HepG2 (cell line): ENCODE results near the gene IL1RL2. TPM values are rescaled to one million over a fixed set of nuclear protein-coding genes. Genes with fewer than 3 reads are reported as not detected.

Experiments used
- ATAC-seq: fragments of 200-7000 bp; cut with Tn5 transposase; 3 replicates; pipeline ENCODE4 v1.9.1; 2020; ENCODE audit warnings: mild to moderate bottlenecking, moderate library complexity
- BruUV-seq: library from RNA; stranded (reverse); fragments of 400-500 nt; replicated peaks from 2 replicates; lab custom pipeline; 2021; lab: Mats Ljungman, UMichigan
- CTCF ChIA-PET: fragments of 300-600 bp; formaldehyde crosslinking; extraction: SDS; loops from one replicate; lab custom pipeline; 2021; ENCODE audit warnings: low total read pairs, inconsistent platforms, low intra/inter-chr PET ratio; lab: Yijun Ruan, JAX
- POLR2A ChIA-PET: fragments of 350-600 bp; sonication (Branson Sonifier 250); formaldehyde crosslinking; loops from one replicate; lab custom pipeline; 2020; ENCODE audit warnings: antibody characterized with exemption, inconsistent platforms; lab: Yijun Ruan, JAX
- DNase-seq: peaks from one replicate; pipeline ENCODE4 v3.0.0-alpha.2; 2015; ENCODE audit warnings: low spot score
- FAIRE-seq: peaks from 3 replicates; lab custom pipeline; 2011; peaks lifted over from hg19 to GRCh38; lab: Jason Lieb, UNC
- H2AFZ ChIP-seq: one replicate; pipeline ENCODE4 v1.6.1; 2011; ENCODE audit warnings: low read length, inconsistent platforms
- H3K27ac ChIP-seq: fragments of 300-600 bp; 3 replicates; pipeline ENCODE4 v1.8.0; 2011; ENCODE audit warnings: mixed run types, mild to moderate bottlenecking, mixed read lengths, low read length, inconsistent platforms; ENCODE audit not compliant: insufficient read depth; ENCODE audit errors: extremely low read length
- H3K27me3 ChIP-seq, 2 experiments: fragments of 200-600 bp in 1 of 2; 2 replicates in 1 of 2; 3 replicates in 1 of 2; pipeline versions ENCODE4 v1.6.0 to v1.8.0; 2011; ENCODE audit warnings: low read length in 2 of 2, mild to moderate bottlenecking in 2 of 2, moderate library complexity in 2 of 2, inconsistent platforms in 1 of 2; ENCODE audit not compliant: insufficient read depth in 2 of 2, control insufficient read depth in 1 of 2
- H3K36me3 ChIP-seq, 2 experiments: fragments of 200-600 bp in 1 of 2; replicated peaks in 1 of 2; 2 replicates in 1 of 2; 3 replicates in 1 of 2; pipeline versions ENCODE4 v1.5.1 to v1.8.0; 2011; ENCODE audit warnings: low read length in 2 of 2, inconsistent platforms in 1 of 2; ENCODE audit not compliant: insufficient read depth in 2 of 2, control insufficient read depth in 1 of 2
- H3K4me1 ChIP-seq: 2 replicates; pipeline ENCODE4 v1.5.1; 2012; ENCODE audit warnings: low read length, inconsistent platforms; ENCODE audit not compliant: insufficient read depth
- H3K4me2 ChIP-seq: 2 replicates; pipeline ENCODE4 v1.6.0; 2011; ENCODE audit warnings: low read depth, low read length, inconsistent platforms
- H3K4me3 ChIP-seq, 3 experiments: fragments of 200-600 bp in 1 of 3; sonication (generic), shearing (Covaris generic) in 1 of 3; replicated peaks in 1 of 3; 2 replicates each; pipeline ENCODE4 v1.5.1; 2011 to 2016; ENCODE audit warnings: low read length in 3 of 3, inconsistent platforms in 2 of 3, low read depth in 2 of 3, mild to moderate bottlenecking in 2 of 3, control low read depth in 1 of 3, mixed read lengths in 1 of 3; ENCODE audit not compliant: insufficient read depth in 1 of 3
- H3K79me2 ChIP-seq: one replicate; pipeline ENCODE4 v1.6.1; 2011; ENCODE audit warnings: low read length, inconsistent platforms; ENCODE audit not compliant: insufficient read depth
- H3K9ac ChIP-seq: 2 replicates; pipeline ENCODE4 v1.6.0; 2011; ENCODE audit warnings: mild to moderate bottlenecking, low read depth, low read length, inconsistent platforms; ENCODE audit not compliant: insufficient read depth
- H3K9me3 ChIP-seq: 2 replicates; pipeline ENCODE4 v1.5.1; 2012; ENCODE audit warnings: mild to moderate bottlenecking, low read length
- H4K20me1 ChIP-seq: 2 replicates; pipeline ENCODE4 v1.6.0; 2011; ENCODE audit warnings: inconsistent platforms, mild to moderate bottlenecking, low read length, moderate library complexity; ENCODE audit not compliant: insufficient read depth
- HDAC1 ChIP-seq: sonication (generic); formaldehyde crosslinking; IDR thresholded peaks from 2 replicates; pipeline ENCODE4 v1.5.1; 2020; ENCODE audit warnings: mild to moderate bottlenecking, missing genetic modification reagents
- HNRNPK ChIP-seq: fragments of 200-400 bp; formaldehyde crosslinking; IDR thresholded peaks from 2 replicates; pipeline ENCODE4 v1.6.1; 2018; ENCODE audit warnings: low read length, low read depth, moderate library complexity, mild to moderate bottlenecking; ENCODE audit not compliant: poor library complexity, severe bottlenecking
- IRX3 ChIP-seq: sonication (generic); formaldehyde crosslinking; IDR thresholded peaks from 2 replicates; pipeline ENCODE4 v1.8.1; 2023; ENCODE audit warnings: mild to moderate bottlenecking, low read depth, missing genetic modification reagents, borderline replicate concordance
- KLF15 ChIP-seq: sonication (generic); formaldehyde crosslinking; IDR thresholded peaks from 2 replicates; pipeline ENCODE4 v1.8.1; 2023; ENCODE audit warnings: borderline replicate concordance, mild to moderate bottlenecking, inconsistent platforms, missing genetic modification reagents, mixed read lengths
- MYNN ChIP-seq: sonication (generic); formaldehyde crosslinking; IDR thresholded peaks from 2 replicates; pipeline ENCODE4 v1.4.0; 2020; ENCODE audit warnings: mild to moderate bottlenecking, low read depth, missing genetic modification reagents
- YEATS2 ChIP-seq: sonication (generic); formaldehyde crosslinking; IDR thresholded peaks from 2 replicates; pipeline ENCODE4 v1.4.0; 2020; ENCODE audit warnings: missing genetic modification reagents, borderline replicate concordance
- ZBTB39 ChIP-seq: sonication (generic); formaldehyde crosslinking; IDR thresholded peaks from 2 replicates; pipeline ENCODE4 v1.5.0; 2020; ENCODE audit warnings: missing genetic modification reagents
- ZNF235 ChIP-seq: sonication (generic); formaldehyde crosslinking; IDR thresholded peaks from 2 replicates; pipeline ENCODE4 v1.8.1; 2023; ENCODE audit warnings: mild to moderate bottlenecking, missing genetic modification reagents, borderline replicate concordance
- ZNF510 ChIP-seq: sonication (generic); formaldehyde crosslinking; IDR thresholded peaks from 2 replicates; pipeline ENCODE4 v1.4.0; 2020; ENCODE audit warnings: low read depth, mild to moderate bottlenecking, missing genetic modification reagents
- ZNF547 ChIP-seq: sonication (generic); formaldehyde crosslinking; IDR thresholded peaks from 2 replicates; pipeline ENCODE4 v1.5.1; 2020; ENCODE audit warnings: mild to moderate bottlenecking, missing genetic modification reagents
- ZNF850 ChIP-seq: sonication (generic); formaldehyde crosslinking; conservative IDR thresholded peaks from 2 replicates; pipeline ENCODE4 v1.9.0; 2021; ENCODE audit warnings: mild to moderate bottlenecking, missing genetic modification reagents
- WGBS: methylation state at CpG from one replicate; pipeline ENCODE4 v1.1.6; 2017; ENCODE audit warnings: low lambda C conversion rate; 5-methylcytosine and 5-hydroxymethylcytosine counted together
- in situ Hi-C: cut with HindIII; loops from 2 replicates; pipeline ENCODE4 v1.10.0; 2017; ENCODE audit warnings: low pct_unique_long_range_greater_than_20kb; ENCODE audit not compliant: extremely low pct_ligation_motif_present
- intact Hi-C: fragments of 100-400 bp; cut with micrococcal nuclease; formaldehyde crosslinking; loops from one replicate; pipeline ENCODE4 v1.10.0; 2022; ENCODE audit not compliant: unreplicated experiment
- polyA plus RNA-seq, 8 experiments: library from polyadenylated mRNA; depleted of rRNA in 3 of 8; stranded (reverse) in 7 of 8; unstranded in 1 of 8; fragments of >200 nt; fragmentation: Illumina TruSeq in 4 of 8; extraction: Trizol in 4 of 8; gene quantifications; 2 replicates each; pipeline versions ENCODE4 v1.2.1 to v1.2.3, GENCODE V29; 2011 to 2016; ENCODE audit warnings: low read depth in 4 of 8, missing spikeins in 1 of 8, mixed read lengths in 1 of 8; ENCODE audit not compliant: insufficient read depth in 1 of 8
- total RNA-seq, 5 experiments: library from RNA; depleted of rRNA; stranded (reverse); fragments of >200 nt; fragmentation: Illumina TruSeq; extraction: Trizol; gene quantifications; 2 replicates each; pipeline ENCODE4 v1.2.3, GENCODE V29; 2016; ENCODE audit warnings: low read depth in 1 of 5
- TF ChIP-seq, protein P1 (sequence below): sonication (generic); formaldehyde crosslinking; IDR thresholded peaks from 2 replicates; pipeline ENCODE4 v1.4.0; 2020; ENCODE audit warnings: missing genetic modification reagents, borderline replicate concordance

Gene IL1RL2
- total and polyA plus RNA-seq, 2 of the 13 experiments (the other 11 are each of a cell fraction or from before 2014, with no cell fraction given) = 0.03 TPM; not detected in 1

DNA sequence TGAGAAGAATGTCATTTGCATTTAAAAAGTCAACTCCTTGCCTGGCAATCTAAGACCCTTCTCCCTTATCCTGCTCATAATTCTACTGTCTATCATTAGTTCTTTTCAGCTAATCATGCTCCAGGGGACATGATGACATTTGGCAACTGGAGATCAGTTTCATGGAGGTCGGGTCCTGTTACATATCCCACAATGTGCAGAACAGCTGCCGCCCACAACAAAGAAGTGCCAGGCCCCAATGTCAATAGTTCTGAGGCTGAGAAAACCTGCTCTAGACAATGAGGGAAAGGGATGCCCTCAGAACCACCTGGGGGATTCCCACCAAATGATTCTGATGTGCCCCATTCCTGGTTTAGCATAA is 71.2 kb downstream of the IL1RL2 start:
- ChIA-PET CTCF (no interaction called here), POLR2A (no interaction called here)
- Histone ChIP-seq H3K9ac (no peak overlapping the region), H3K36me3 (no peaks in the 10 kb centered on the region), H3K9me3 (no peaks in the 10 kb centered on the region), H3K4me3 (no peak overlapping the region), H4K20me1 (no peaks in the 10 kb centered on the region), H3K27ac (no peak overlapping the region), H3K4me2 (no peak overlapping the region), H3K79me2 (no peaks in the 10 kb centered on the region), H3K4me1 (no peaks in the 10 kb centered on the region), H3K27me3 (peaks cover 0 to 26% of the 10 kb centered on the region in 2 experiments; a peak in 3 of 5 replicates), H2AFZ (no peak overlapping the region)
- FAIRE-seq (no peak), DNase-seq (no peak), ATAC-seq (no peak)
- TF ChIP-seq MYNN (CRISPR knock-in tag) (no peak), ZNF547 (CRISPR knock-in tag) (no peak), ZNF510 (CRISPR knock-in tag) (no peak), YEATS2 (no peak), ZBTB39 (CRISPR knock-in tag) (no peak), ZNF850 (CRISPR knock-in tag) (no peak), ZNF235 (no peak), HNRNPK (no peak), IRX3 (CRISPR knock-in tag) (no peak), KLF15 (CRISPR knock-in tag) (no peak), HDAC1 (CRISPR knock-in tag) (no peak)
- TF ChIP-seq, protein P1, sequence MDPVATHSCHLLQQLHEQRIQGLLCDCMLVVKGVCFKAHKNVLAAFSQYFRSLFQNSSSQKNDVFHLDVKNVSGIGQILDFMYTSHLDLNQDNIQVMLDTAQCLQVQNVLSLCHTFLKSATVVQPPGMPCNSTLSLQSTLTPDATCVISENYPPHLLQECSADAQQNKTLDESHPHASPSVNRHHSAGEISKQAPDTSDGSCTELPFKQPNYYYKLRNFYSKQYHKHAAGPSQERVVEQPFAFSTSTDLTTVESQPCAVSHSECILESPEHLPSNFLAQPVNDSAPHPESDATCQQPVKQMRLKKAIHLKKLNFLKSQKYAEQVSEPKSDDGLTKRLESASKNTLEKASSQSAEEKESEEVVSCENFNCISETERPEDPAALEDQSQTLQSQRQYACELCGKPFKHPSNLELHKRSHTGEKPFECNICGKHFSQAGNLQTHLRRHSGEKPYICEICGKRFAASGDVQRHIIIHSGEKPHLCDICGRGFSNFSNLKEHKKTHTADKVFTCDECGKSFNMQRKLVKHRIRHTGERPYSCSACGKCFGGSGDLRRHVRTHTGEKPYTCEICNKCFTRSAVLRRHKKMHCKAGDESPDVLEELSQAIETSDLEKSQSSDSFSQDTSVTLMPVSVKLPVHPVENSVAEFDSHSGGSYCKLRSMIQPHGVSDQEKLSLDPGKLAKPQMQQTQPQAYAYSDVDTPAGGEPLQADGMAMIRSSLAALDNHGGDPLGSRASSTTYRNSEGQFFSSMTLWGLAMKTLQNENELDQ (CRISPR knock-in tag) = no peak
- in situ Hi-C loops = no loop called here
- BruUV-seq = no TSS peak
- WGBS = 23% methylated on average over 2 of the region's 2 CpGs
- intact Hi-C loops = no loop called here
